Heart left ventricle (tissue), 13 donors: ENCODE data around the gene DIP2B.

ENCODE experiments used
- POLR2A ChIP-seq, 2 donors: fragments of 450-650 bp; IDR thresholded peaks; one replicate each; pipeline ENCODE4 v1.6.1; 2017; ENCODE audit warnings: antibody characterized with exemption in 2 of 2, mild to moderate bottlenecking in 2 of 2, moderate library complexity in 2 of 2
- TF ChIP-seq, protein P1 (sequence below), 12 donors: fragments of 200-600 bp; sonication (generic) in 4 of 12; IDR thresholded peaks; one replicate each; pipeline versions ENCODE4 v1.5.0 to v1.8.0; 2018 to 2022; ENCODE audit warnings: antibody characterized with exemption in 12 of 12, mild to moderate bottlenecking in 5 of 12
- donor health status: ischemic (EF 13 %, LVEDD 7.1; RV severe dilation, severe dysfunction).
- donor health status: DM: no; HTN: yes; CAD: no.
- donor health status: DM: no; HTN: no; CAD: no.
- donor health status: ischemic (EF 25% LVEDD 6.9; RV normal size, moderate dysfunction).
- donor health status: ischemic (EF 25% LVEDD 5.7; RV mildly dilated, moderate dysfunction).
- donor health status: ischemic (EF 35%, LVEDD 5.7; RV mildly dilated, moderate dysfunction).
- donor health status: nonischemic (EF 11% LVEDD 7.7; RV severe dilation, severe dysfunction).
- donor health status: DM: yes; HTN: yes; CAD: no.
- donor health status: PGD.
- donor health status: ischemic (EF 29% LVEDD 5.4; RV normal size, mild dysfunction).
- donor health status: nonischemic (EF 23%, LVEDD 6.1; RV moderate dilation, normal function).

DNA sequence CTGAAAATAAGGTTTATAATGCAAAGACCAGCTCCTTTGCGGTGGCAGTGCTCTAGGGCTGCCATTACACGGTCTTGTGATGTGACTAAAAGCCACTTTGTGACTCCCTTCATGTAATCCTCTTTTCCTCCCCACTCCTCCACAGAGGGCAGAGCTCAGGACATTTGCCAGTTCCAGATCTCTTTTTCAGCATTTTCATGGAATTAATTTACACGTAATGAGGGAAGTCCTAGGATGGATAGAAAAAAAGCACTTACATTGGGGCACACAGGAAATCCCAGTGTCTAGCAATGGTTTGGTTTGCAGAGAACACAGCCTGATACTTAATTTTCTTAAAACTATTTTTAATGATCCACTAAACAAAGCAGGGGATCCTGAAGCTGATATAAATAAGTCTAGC lies 241.6 kb downstream of the DIP2B start:
- TF ChIP-seq, protein P1, sequence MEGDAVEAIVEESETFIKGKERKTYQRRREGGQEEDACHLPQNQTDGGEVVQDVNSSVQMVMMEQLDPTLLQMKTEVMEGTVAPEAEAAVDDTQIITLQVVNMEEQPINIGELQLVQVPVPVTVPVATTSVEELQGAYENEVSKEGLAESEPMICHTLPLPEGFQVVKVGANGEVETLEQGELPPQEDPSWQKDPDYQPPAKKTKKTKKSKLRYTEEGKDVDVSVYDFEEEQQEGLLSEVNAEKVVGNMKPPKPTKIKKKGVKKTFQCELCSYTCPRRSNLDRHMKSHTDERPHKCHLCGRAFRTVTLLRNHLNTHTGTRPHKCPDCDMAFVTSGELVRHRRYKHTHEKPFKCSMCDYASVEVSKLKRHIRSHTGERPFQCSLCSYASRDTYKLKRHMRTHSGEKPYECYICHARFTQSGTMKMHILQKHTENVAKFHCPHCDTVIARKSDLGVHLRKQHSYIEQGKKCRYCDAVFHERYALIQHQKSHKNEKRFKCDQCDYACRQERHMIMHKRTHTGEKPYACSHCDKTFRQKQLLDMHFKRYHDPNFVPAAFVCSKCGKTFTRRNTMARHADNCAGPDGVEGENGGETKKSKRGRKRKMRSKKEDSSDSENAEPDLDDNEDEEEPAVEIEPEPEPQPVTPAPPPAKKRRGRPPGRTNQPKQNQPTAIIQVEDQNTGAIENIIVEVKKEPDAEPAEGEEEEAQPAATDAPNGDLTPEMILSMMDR (IDR thresholded peaks at IDR 0.05), result no peak
- no peak for TF ChIP-seq POLR2A (IDR thresholded peaks at IDR 0.05)
